ENCODE measurements around the gene AKAP13. TPM values are rescaled to one million over a fixed set of nuclear protein-coding genes. Genes with fewer than 3 reads are reported as not detected.

Gene AKAP13
- total RNA-seq, 1 donor from 2014 or later = 149 TPM

GRCh38 chr15:85470563-85471271, 90.3 kb downstream of the AKAP13 start:
- intact Hi-C loops (cut with micrococcal nuclease) = no loop called here

GRCh38 chr15:85472349-85472748, 91.9 kb downstream of the AKAP13 start:
- intact Hi-C loops (cut with micrococcal nuclease) = no loop called here

DNA sequence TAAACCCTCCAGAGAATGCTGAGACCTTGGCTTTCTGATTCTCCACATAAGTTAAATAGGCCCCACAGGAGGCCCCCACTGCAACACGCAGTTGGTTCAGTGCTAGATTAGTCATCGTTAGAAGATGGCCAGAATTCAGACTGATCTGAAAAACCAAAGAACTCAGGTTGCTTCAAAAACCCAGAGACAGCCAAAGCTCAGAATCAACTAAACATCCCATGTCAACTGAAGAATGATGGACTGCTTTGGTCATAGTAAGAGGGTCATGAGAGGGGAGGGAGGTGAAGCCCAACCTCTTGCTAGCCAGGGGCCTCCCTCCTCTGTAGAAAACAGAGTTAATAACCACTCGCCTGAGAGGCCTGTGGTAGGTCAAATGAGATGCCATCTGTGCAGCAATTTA, 93.1 kb downstream of the AKAP13 start:
- intact Hi-C loops (cut with micrococcal nuclease) = no loop called here

DNA sequence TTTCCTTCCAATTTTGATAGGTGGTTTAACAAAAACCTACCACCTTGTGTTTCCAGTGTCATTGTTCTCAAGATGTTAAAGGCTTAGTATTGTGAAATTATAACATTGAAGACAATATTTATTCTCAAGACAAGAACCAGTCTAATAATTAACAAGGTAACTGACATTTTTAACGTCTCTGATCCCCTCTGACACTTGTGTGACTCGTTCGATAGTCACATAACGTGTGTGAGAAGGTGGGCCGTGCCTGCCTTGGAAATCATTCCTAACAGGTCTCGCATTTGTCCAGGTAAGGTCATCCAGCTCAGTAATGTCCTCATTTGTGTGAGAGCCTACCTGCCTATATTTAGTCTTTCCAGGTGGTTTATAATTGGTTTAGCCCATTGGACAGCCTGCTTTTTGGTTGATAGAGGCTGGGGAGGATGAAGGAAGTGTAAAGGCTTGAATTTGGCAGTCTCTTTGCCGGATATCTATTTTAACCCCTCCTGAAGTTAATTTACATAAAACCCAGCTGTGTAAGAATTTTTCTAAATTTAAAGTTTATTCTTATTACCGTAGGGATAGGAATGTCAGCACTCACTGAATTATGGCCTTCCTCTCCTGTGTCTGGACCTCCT, 94.4 kb downstream of the AKAP13 start:
- intact Hi-C loops (cut with micrococcal nuclease) = no loop called here

DNA sequence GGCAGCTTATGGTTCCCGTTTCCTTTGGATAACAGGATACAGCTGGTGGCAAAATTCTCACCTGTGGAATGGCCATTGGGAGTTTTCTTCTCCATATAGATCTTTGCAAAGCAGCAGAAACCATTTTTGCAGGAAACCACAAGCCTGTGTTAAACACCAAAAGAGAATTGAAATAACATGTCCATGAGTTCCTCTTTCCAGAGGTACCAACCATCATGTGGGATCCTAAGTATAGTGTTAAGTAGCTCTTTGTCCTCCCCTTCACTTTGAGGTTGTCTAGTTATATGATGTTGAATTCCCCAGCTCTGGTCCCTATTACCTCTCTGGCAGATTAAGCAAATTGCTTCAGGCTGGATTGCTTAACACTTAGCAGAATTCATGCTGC, 94.9 kb downstream of the AKAP13 start:
- intact Hi-C loops (cut with micrococcal nuclease) = no loop called here

DNA sequence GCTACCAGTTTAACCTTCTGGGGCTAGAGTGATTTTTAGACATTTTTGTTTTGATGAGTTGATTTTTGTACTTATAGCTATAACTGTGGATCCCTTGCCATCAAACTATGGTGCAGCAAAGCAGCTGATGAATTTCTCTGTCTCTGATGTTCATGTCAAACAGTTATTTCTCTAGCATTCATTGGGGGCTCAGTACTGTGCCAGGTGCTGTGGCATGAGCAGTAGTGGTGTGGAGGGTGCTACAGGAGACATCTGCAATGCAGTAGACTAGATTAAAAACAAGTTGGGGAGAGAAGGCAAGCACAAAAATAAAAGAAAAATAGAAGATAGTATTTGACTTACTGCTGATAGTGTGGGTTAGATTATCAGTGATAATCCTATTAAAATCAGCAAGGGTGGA, 95.3 kb downstream of the AKAP13 start:
- intact Hi-C loops (cut with micrococcal nuclease) = no loop called here

- intact Hi-C loops (cut with micrococcal nuclease) = no loop called here
Measured at GRCh38 chr15:85477061-85477460, 96.7 kb downstream of the AKAP13 start.

DNA sequence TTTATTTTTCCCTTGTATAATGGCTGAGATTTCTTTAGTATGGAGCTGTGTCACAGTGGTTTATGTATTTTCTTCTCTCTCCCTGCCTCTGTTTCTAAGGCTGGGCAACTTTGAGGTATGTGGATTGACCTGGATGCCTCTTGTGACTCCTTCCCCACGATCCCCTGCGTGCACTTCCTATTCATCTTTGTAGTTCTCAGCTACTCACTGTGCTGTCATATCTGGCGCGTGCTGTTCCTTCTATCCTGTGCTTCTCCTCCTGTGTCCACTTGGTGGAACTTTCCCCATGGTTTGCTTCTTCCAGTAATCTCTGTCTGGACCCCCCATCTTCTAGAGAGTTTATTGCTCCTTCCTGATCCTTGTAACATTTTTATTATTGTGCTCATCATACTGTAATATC, 97.3 kb downstream of the AKAP13 start:
- intact Hi-C loops (cut with micrococcal nuclease) = no loop called here

GRCh38 chr15:85479071-85479647, 98.8 kb downstream of the AKAP13 start:
- intact Hi-C loops (cut with micrococcal nuclease) = no loop called here

DNA sequence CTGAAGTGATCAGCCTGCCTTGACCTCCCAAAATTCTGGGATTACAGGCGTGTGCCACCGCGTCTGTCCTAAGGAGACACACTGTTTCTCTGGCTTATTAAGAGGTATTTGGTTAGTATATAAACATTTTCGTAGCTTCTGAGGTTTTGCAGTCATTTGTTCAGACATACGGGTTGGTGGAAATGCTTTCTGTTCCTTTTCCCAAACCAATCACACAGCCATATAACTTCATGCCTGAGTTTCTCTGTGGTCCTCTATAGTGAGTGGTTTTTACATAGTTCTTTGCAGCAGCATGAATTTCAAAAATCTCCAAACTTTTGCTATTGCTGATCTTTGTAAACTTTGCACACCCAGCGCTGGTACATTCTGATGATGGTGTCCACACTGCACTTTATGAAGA, 100.5 kb downstream of the AKAP13 start:
- intact Hi-C loops (cut with micrococcal nuclease) = loop anchor here (10.0 kb wide), 4 partner anchors 64 to 144 kb away; no protein-coding TSS in a partner anchor

GRCh38 chr15:85481543-85481942, 101.1 kb downstream of the AKAP13 start:
- intact Hi-C loops (cut with micrococcal nuclease) = loop anchor here (10.0 kb wide), 4 partner anchors 63 to 143 kb away; no protein-coding TSS in a partner anchor

- intact Hi-C loops (cut with micrococcal nuclease) = loop anchor here (10.0 kb wide), 4 partner anchors 62 to 142 kb away; no protein-coding TSS in a partner anchor
Measured at GRCh38 chr15:85482894-85483293, 102.5 kb downstream of the AKAP13 start.

- intact Hi-C loops (cut with micrococcal nuclease) = loop anchor here (10.0 kb wide), 4 partner anchors 61 to 141 kb away; no protein-coding TSS in a partner anchor
Measured at GRCh38 chr15:85483955-85484354, 103.6 kb downstream of the AKAP13 start.

GRCh38 chr15:85484923-85485322, 104.5 kb downstream of the AKAP13 start:
- intact Hi-C loops (cut with micrococcal nuclease) = loop anchor here (5.0 to 10.0 kb wide), 6 partner anchors 60 to 217 kb away; no protein-coding TSS in a partner anchor

DNA sequence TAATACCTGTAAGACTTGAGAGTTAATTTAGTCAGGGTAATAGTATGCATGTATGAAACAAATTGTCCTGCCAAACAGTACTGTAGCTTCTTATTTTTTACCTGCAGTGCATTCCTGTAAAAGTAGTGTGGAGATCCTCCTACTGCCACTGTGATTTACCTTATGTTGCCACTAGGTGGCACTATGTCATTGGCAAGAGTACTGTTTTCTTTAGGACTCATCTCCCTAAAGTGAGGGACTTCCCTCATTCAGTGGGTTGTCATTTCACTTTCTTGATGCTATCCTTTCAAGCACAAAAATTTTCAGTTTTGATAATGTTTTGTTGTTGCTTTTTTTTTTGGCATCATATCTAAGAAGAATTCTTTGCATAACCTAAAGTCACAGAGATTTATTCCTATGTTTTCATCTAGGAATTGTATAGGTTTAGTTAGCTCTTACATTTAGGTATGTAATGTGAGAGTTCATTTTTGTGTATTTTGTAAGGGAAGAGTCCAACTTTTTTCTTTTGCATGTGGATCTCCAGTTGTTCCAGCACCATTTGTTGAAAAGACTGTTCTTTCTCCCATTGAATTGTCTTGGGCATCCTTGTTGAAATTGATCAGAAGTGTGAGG, 105.7 kb downstream of the AKAP13 start:
- intact Hi-C loops (cut with micrococcal nuclease) = loop anchor here (5.0 to 10.0 kb wide), 6 partner anchors 59 to 216 kb away; no protein-coding TSS in a partner anchor

GRCh38 chr15:85487796-85488195, 107.4 kb downstream of the AKAP13 start:
- intact Hi-C loops (cut with micrococcal nuclease) = loop anchor here (2.0 to 10.0 kb wide), 7 partner anchors 17 to 215 kb away; no protein-coding TSS in a partner anchor

- intact Hi-C loops (cut with micrococcal nuclease) = loop anchor here (2.0 to 10.0 kb wide), 7 partner anchors 16 to 213 kb away; no protein-coding TSS in a partner anchor
Measured at GRCh38 chr15:85488997-85489396, 108.6 kb downstream of the AKAP13 start.

- intact Hi-C loops (cut with micrococcal nuclease) = loop anchor here (2.0 to 10.0 kb wide), 7 partner anchors 15 to 212 kb away; no protein-coding TSS in a partner anchor
Measured at GRCh38 chr15:85489773-85490493, 109.5 kb downstream of the AKAP13 start.

DNA sequence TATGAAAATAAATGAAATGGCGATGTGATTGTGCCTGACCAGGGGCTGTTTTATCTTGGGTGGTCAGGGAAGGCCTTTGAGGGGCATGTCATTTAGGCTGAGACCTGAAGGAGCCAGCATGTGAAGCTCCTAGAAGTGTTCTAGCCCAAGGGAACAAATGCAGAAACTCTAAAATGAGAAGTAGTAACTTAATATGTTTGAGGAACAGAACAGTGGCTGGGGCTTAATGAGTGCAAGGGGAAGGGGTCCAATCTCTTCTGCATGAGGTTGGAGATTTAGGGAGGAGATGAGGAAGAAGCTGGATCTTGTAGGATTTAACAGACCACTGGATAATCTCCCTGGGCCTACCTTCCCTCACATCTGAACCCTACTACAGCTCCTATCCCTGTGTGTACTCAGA, 110.5 kb downstream of the AKAP13 start:
- intact Hi-C loops (cut with micrococcal nuclease) = no loop called here

DNA sequence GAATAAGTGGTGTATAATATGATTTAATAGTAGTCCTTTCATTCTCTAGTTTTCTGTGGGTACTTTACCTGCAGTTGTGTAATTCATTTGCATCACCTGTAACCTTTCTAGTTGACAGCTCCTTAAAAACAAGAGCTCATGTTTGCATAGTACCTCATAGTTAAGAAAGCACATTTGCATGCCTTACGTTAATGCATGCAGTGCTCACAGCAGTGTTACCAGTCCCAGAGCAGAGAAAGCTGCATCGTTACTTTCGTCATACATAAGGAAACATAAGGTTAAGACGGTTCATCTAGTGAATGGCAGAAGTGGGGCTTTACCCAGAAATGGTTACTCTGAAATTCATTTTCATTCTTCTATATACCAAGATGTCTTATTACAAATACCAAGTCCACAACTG, 111.3 kb downstream of the AKAP13 start:
- intact Hi-C loops (cut with micrococcal nuclease) = no loop called here

GRCh38 chr15:85492406-85492805, 112.0 kb downstream of the AKAP13 start:
- intact Hi-C loops (cut with micrococcal nuclease) = no loop called here
